Prostate gland (tissue), 2 donors: Measurements from ENCODE around the gene STAT5B. TPM values are rescaled to one million over a fixed set of nuclear protein-coding genes. Genes with fewer than 3 reads are reported as not detected.

Experiments
- DNase-seq: peaks from one replicate; pipeline ENCODE4 v3.0.0-alpha.2; 2019; ENCODE audit warnings: low spot score
- H3K27ac ChIP-seq, 2 donors: fragments of 200-600 bp; sonication (generic); 2 replicates each; pipeline ENCODE4 v1.5.1; 2017 to 2019
- H3K27me3 ChIP-seq: fragments of 200-600 bp; sonication (generic); replicated peaks from 2 replicates; pipeline ENCODE4 v1.5.1; 2019; ENCODE audit not compliant: insufficient read depth
- H3K36me3 ChIP-seq, 2 donors: fragments of 200-600 bp; sonication (generic); 1 replicate in 1 of 2; 2 replicates in 1 of 2; pipeline versions ENCODE4 v1.5.1 to v1.8.1; 2017 to 2019
- H3K4me1 ChIP-seq: fragments of 200-600 bp; sonication (generic); replicated peaks from 2 replicates; pipeline ENCODE4 v1.5.1; 2019
- H3K4me3 ChIP-seq, 2 donors: fragments of 200-600 bp; sonication (generic); 2 replicates each; pipeline ENCODE4 v1.5.1; 2017 to 2019
- H3K9me3 ChIP-seq: fragments of 200-600 bp; sonication (generic); 2 replicates; pipeline ENCODE4 v1.5.1; 2017
- CTCF ChIP-seq, 4 experiments: fragments of 200-600 bp in 2 of 4; fragments of 450-650 bp in 2 of 4; sonication (generic) in 2 of 4; IDR thresholded peaks; 1 replicate in 3 of 4; 2 replicates in 1 of 4; pipeline ENCODE4 v1.5.1; 2016 to 2019; ENCODE audit warnings: antibody characterized with exemption in 4 of 4, mild to moderate bottlenecking in 2 of 4, moderate library complexity in 2 of 4
- POLR2A ChIP-seq: fragments of 450-650 bp; IDR thresholded peaks from one replicate; pipeline ENCODE4 v1.6.1; 2016; ENCODE audit warnings: antibody characterized with exemption, mild to moderate bottlenecking
- POLR2AphosphoS5 ChIP-seq: sonication (generic); formaldehyde crosslinking; IDR thresholded peaks from one replicate; pipeline ENCODE4 v1.6.1; 2017; ENCODE audit warnings: antibody characterized with exemption
- WGBS: methylation state at CpG from one replicate; pipeline ENCODE4 v1.1.5; 2018; 5-methylcytosine and 5-hydroxymethylcytosine counted together
- intact Hi-C: fragments of 100-400 bp; cut with DNase I; formaldehyde crosslinking; loops from one replicate; pipeline ENCODE4 v1.14.2; 2022
- total RNA-seq, 2 donors: library from RNA; depleted of rRNA; stranded (reverse); fragments of >200 nt; gene quantifications; one replicate each; pipeline ENCODE4 v1.1.0, GENCODE V29; 2016

Gene STAT5B
- total RNA-seq, 2 donors from 2014 or later, result 58.0 to 83.8 TPM

- intact Hi-C loops, result no loop called here
- no peak for DNase-seq
- H3K27me3 ChIP-seq, result no peaks in the 10 kb centered on the region
- no peak overlapping the region for H3K27ac ChIP-seq
- H3K9me3 ChIP-seq, result no peaks in the 10 kb centered on the region
- H3K4me1 ChIP-seq, result no peaks in the 10 kb centered on the region
- TF ChIP-seq CTCF (IDR thresholded peaks at IDR 0.05) (no peak), POLR2AphosphoS5 (no peak), POLR2A (no peak)
- peaks cover 0 to 11% of the 10 kb centered on the region in 2 donors for H3K36me3 ChIP-seq
- 93% methylated on average over 2 of the region's 2 CpGs for WGBS
- H3K4me3 ChIP-seq, result no peak overlapping the region
Observed at GRCh38 chr17:42203354-42203753, 72.8 kb downstream of the STAT5B start.

GRCh38 chr17:42202696-42203095 is 73.5 kb downstream of the STAT5B start:
- WGBS, result 90% methylated on average over 5 of the region's 5 CpGs
- Histone ChIP-seq H3K4me3 (no peak overlapping the region), H3K27ac (no peak overlapping the region), H3K4me1 (no peaks in the 10 kb centered on the region), H3K9me3 (no peaks in the 10 kb centered on the region), H3K27me3 (no peaks in the 10 kb centered on the region), H3K36me3 (peaks cover 0 to 11% of the 10 kb centered on the region in 2 donors)
- DNase-seq, result no peak
- TF ChIP-seq POLR2AphosphoS5 (no peak), POLR2A (no peak), CTCF (IDR thresholded peaks at IDR 0.05) (no peak)
- intact Hi-C loops, result no loop called here

- no peak overlapping the region for H3K27ac ChIP-seq
- H3K4me1 ChIP-seq, result no peaks in the 10 kb centered on the region
- H3K9me3 ChIP-seq, result no peaks in the 10 kb centered on the region
- 95% methylated on average over 6 of the region's 6 CpGs for WGBS
- H3K36me3 ChIP-seq, result peaks cover 0 to 11% of the 10 kb centered on the region in 2 donors
- TF ChIP-seq POLR2AphosphoS5 (no peak), POLR2A (no peak), CTCF (IDR thresholded peaks at IDR 0.05) (no peak)
- no peaks in the 10 kb centered on the region for H3K27me3 ChIP-seq
- no peak for DNase-seq
- intact Hi-C loops, result no loop called here
- H3K4me3 ChIP-seq, result no peak overlapping the region
Observed at GRCh38 chr17:42202159-42202558, 74.0 kb downstream of the STAT5B start.

- H3K36me3 ChIP-seq, result peaks cover 0 to 10% of the 10 kb centered on the region in 2 donors
Observed at GRCh38 chr17:42201458-42201772, 74.8 kb downstream of the STAT5B start.

More at GRCh38 chr17:42201458-42201772, 74.8 kb downstream of the STAT5B start:
- H3K9me3 ChIP-seq, result no peaks in the 10 kb centered on the region
- H3K27me3 ChIP-seq, result no peaks in the 10 kb centered on the region
- no peaks in the 10 kb centered on the region for H3K4me1 ChIP-seq
- no peak overlapping the region for H3K27ac ChIP-seq
- TF ChIP-seq CTCF (IDR thresholded peaks at IDR 0.05) (no peak), POLR2AphosphoS5 (no peak), POLR2A (no peak)
- intact Hi-C loops, result no loop called here
- 90% methylated on average over 10 of the region's 10 CpGs for WGBS
- H3K4me3 ChIP-seq, result no peak overlapping the region
- DNase-seq, result no peak
